Left cardiac atrium (tissue), 4 donors: ENCODE measurements around the gene BCL2. TPM values are rescaled to one million over a fixed set of nuclear protein-coding genes. Genes with fewer than 3 reads are reported as not detected.

ENCODE experiments used
- ATAC-seq, 2 donors: fragments of 200-7000 bp; cut with Tn5 transposase; one replicate each; pipeline ENCODE4 v1.9.1; 2020; ENCODE audit warnings: mild to moderate bottlenecking in 2 of 2, moderate library complexity in 2 of 2
- DNase-seq: peaks from one replicate; pipeline ENCODE4 v3.0.0-alpha.2; 2020
- intact Hi-C, 2 donors: fragments of 100-400 bp; cut with DNase I; formaldehyde crosslinking; loops; one replicate each; pipeline versions ENCODE4 v1.14.1 to v1.15.1; 2022 to 2023
- total RNA-seq, 2 donors: library from RNA; stranded (reverse); fragmentation: NEBNext Ultra II Directional; extraction: Animal tissue kit (Norgen Biotek cat#: 25700); gene quantifications; one replicate each; pipeline ENCODE4 v1.2.1, GENCODE V29; 2021
- donor health status: DM: no; HTN: yes; CAD: no.
- donor health status: DM: no; HTN: yes; CAD: no; lungs with severe emphysema.
- donor health status: DM: yes; HTN: yes; CAD: no.
- donor health status: Dilated cardiomyopathy.

BCL2 gene
- total RNA-seq, 2 donors from 2014 or later, result 10.1 to 11.6 TPM

DNA sequence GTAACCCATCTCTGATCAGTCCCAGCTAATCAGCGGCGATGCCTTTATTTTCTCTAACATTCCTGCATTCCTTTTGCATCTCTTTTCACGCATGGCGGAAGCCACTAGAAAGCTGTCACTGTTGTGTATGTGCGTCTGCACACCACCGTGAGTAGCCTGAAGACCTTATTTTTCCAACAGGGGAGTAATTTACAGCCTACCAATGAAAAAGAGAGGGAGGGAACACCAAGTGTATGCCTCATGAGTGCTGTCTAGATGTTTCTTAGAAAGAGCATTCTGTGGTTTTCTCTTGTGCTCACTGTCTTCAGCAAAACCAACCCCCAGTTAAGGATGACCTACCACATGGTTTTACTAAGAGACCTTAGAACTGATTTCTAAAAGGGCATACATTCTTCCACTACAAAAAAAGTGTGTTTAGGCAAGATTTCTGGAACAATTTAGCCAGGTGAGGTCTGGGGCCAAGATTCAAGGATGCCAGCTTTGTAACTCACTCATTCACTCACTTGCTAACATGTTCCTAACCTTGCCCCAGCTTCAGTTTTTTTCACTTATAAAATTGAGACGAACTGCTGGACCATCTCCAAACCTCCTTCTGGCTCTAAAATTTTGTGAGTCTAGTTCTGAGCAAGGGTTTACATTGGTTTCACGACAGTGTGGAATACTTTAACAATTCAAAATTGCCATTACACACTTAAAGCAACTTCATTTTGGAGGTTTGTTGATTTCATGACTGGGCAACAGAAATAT lies 51.4 kb downstream of the BCL2 start:
- ATAC-seq, result no peak
- intact Hi-C loops, result no loop called here

DNA sequence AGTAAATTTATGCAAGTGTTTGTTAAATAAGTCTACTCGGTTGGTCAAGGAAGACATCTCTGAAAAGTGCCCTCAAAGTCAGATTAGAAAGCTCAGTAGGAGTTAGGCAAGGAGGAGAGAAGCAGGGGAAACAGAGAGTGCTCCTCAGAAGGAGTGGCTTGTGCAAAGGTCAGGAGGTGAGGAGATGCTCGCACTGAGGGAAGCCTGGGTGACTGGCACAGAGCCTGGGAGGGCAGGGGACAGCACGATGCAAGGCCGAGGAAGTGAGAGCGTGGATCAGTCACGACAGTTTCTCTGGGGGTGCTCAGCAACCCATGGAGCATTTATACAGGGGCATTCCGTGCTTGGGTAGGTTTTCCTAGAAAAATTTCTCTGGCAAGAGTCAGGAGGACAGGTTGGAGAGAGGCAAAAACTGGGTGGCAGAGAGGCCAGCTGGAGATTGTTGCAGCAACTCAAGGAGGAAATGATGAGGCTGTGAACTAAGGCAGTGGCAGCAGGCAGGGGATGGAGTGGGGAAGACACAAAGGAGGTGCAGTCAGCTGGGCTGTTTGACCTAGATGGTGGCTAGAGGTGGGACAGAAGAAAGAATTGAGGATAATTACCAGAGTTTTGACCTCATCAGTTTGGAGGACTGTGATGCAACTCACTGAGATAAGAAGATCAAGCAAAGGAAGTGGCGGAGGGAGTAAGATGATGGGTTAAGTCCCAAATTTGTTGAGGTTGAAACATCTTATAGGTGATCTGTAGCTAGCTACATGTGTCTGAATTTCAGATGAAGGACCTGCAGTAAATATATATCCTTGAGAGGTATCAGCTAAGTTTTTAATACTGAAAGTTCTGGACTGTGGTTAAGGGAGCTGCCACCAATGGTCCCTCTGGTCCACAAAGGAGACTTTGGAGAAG lies 52.4 kb downstream of the BCL2 start:
- DNase-seq, result no peak
- no peak for ATAC-seq
- intact Hi-C loops, result no loop called here

More for the DNA sequence above, 51.4 kb downstream of the BCL2 start:
- DNase-seq, result no peak

DNA sequence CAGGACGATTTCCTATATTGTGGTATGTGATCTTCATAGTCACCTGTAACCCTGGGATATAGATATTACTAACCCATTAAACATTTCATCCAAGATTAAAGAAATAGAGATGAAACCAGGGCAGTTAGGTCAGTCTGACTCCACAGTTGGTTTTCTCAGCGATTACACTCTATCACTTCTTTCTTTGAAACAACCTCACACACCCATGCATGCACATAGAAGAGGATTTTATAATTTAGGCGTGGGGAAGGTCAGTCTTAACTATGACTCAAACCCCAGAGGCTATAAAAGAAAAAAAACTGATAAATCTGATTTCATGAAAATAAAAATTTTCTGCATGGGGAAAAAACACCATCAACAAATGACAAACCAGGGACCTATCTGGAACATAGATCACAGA lies 54.2 kb downstream of the BCL2 start:
- DNase-seq (no peak), ATAC-seq (no peak)
- intact Hi-C loops, result no loop called here

GRCh38 chr18:63264871-63265270 lies 54.7 kb downstream of the BCL2 start:
- intact Hi-C loops, result no loop called here
- ATAC-seq (no peak), DNase-seq (no peak)

GRCh38 chr18:63263444-63263843 lies 56.1 kb downstream of the BCL2 start:
- intact Hi-C loops, result no loop called here
- ATAC-seq, result no peak
- DNase-seq, result no peak

DNA sequence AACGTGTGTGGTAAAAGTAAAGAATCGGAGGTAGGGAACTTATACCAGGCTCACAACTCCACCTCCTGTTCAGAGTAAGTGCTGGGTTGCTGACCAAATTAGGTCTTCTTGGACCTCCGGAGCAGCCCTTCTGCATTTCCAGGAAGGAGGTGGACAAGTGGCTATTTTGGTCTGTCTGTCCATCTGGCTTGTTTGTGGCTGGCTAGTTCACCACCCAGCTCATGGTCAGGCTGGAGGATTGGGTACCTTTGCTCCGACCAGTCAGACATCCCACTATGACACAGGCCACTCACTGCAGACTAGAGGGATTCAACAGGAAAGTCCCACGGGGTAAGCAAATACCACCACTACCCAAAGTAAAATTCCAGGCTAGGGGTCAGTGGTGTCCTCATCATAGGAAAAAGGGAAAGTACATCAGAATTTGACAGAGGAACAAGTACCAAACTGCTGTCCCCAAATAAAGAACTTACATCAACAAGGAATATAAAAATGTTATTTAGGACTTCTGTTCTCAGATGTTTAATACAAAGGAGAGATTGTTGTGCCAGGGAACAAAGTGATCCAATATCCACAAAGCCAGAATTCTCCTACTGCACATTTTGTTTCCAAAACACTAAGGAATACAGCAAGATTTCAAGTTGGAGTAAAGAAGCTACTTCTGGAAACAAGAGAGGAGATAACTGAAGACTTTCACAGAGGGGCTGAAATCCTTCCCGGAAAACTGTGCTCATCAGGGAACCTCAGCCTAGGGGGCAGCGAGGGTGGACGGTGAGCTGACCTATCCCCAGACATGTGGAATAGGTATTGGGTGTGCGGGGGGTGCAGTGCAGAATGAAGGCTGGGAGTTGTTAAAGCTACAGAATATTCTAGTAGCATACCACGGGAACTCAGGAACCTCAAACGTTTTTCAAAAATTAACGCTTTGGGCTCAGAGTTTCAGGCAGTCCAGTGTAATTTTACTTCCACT lies 56.9 kb downstream of the BCL2 start:
- ATAC-seq, result peak; percentile 61 to 85

GRCh38 chr18:63261029-63261428 lies 58.5 kb downstream of the BCL2 start:
- intact Hi-C loops, result no loop called here
- ATAC-seq, result no peak

More for the DNA sequence above, 56.9 kb downstream of the BCL2 start:
- DNase-seq, result no peak
- intact Hi-C loops, result no loop called here

GRCh38 chr18:63260380-63260754 lies 59.2 kb downstream of the BCL2 start:
- ATAC-seq (no peak), DNase-seq (no peak)
- intact Hi-C loops, result no loop called here

More at GRCh38 chr18:63261029-63261428, 58.5 kb downstream of the BCL2 start:
- DNase-seq, result no peak

DNA sequence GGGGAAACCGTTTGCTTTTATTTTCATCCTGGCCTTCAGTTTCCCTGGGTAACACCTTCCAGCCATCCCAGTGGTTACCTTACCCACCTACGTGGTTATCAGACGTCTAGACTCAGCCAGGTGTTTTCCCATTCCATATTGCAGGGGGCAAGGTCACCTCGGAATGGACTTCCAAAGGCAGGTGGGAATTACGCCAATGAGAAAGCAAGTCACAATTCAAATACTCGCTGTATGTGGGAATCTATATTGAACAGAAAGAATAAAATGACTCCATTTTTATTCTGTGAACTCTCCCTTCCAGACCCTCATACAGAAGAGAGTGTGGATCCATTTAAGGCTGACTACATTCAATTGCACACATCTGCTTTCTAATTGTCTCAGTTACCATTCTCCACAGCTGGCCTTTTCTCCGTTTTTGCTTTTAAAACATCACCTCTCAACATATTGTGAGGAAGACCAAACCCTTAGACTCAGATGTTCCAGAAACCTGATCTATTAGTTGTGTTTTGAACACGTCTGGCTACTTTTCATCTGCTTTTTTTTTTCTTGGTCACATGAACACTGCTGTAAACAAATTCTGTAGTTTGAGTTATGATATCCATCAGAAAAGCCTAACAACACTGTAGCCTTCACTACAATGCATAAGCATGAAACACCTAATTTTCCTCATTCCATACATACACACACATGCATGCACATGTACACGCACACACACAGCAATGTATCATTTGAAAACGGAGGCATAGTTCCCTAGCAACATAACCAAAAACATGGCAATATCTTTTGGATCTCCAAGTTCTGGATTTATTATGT lies 59.8 kb downstream of the BCL2 start:
- DNase-seq, result no peak
- intact Hi-C loops, result no loop called here

DNA sequence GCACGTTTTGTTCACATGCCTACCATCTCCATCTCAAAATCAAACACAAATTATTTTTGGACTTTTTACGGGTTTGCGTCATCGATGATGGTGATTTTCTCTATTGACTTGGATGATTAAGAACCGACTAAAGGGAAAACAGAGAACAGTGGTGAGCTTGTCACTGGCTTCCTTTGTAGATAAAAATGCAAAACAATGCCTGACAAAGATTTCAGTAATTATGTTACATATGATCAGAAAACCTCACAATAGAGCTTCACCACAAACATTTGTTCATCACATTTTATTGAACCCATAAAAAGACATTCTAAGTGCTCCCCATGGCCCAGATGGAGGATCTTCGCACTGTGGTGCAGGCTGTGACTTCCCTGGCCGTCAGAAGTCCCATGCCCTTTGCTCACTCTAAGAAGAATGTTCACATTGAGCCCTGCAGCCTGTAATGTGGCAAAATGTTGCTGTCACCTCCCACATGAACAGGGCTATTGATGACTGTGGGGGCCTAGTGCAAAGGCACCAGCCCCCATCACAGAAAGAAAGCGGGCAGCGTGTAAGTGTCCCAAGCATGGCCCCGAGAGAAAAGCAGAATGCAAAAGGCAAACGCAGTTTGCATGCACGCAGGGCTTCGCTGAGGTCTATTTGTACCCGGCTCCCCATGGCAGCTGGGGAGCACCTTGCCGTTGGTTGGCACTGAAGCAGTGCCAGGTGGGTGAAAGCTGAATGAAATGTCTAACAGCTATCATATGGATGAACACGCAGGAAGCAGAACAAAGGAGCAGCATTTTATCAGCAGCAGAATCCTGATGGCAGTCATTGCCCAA lies 60.6 kb downstream of the BCL2 start:
- DNase-seq (no peak), ATAC-seq (peak in 1 of 2 donors; percentile 23)
- intact Hi-C loops, result no loop called here

More for the DNA sequence above, 59.8 kb downstream of the BCL2 start:
- no peak for ATAC-seq

DNA sequence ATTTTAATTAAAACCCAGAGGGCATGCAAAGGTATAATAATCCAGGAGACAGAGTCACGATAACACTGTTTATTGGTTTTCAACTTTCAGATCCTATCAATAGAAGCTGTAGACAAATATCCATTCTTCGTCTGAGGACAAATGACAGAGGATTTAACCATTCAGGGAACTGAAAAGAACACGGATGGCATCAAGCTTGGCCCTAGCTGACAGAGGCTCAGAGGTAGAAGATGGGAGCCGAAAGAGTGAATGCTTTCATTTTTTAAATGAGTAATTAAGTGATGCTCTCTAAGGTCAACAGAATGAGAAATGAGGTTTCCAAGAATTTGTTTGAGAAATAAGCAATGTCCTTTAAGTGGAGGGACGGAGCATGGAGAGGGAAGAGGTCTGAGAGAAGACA lies 62.1 kb downstream of the BCL2 start:
- DNase-seq, result no peak
- intact Hi-C loops, result no loop called here

GRCh38 chr18:63255435-63255834 lies 64.1 kb downstream of the BCL2 start:
- DNase-seq, result no peak
- intact Hi-C loops, result no loop called here
- ATAC-seq, result no peak

More for the DNA sequence above, 62.1 kb downstream of the BCL2 start:
- no peak for ATAC-seq

DNA sequence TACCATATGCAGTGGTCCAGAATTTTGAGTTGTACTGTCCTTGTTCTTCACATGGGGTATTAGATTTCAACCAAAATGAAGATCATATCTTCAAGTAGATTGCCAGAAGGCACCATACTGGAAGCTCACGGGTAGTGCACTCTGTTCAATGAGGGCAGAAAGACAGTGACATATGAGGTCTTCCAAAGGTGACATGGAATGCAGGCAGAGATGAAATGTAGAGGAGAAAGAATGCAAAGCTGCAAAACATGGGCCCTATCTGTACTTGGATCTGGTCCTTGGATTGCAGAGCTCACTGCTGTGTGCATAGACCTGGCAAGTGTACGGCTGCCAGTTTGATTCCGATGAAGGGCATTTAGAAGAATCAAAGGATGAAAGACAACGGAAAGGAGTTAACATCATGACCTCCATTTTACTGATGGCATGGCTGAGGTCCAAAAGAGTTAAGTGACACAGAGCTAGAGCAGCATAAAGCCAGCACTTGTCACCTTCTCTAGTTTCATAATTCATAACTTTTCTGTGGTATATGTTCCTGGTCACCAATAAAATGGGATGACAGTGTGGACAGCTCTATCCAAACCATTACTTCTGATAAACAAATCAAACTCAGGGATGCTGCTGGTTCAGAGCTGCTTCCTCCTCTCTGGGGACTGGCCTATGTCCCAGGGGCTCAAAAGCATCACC lies 64.7 kb downstream of the BCL2 start:
- DNase-seq (no peak), ATAC-seq (no peak)
- intact Hi-C loops, result no loop called here

DNA sequence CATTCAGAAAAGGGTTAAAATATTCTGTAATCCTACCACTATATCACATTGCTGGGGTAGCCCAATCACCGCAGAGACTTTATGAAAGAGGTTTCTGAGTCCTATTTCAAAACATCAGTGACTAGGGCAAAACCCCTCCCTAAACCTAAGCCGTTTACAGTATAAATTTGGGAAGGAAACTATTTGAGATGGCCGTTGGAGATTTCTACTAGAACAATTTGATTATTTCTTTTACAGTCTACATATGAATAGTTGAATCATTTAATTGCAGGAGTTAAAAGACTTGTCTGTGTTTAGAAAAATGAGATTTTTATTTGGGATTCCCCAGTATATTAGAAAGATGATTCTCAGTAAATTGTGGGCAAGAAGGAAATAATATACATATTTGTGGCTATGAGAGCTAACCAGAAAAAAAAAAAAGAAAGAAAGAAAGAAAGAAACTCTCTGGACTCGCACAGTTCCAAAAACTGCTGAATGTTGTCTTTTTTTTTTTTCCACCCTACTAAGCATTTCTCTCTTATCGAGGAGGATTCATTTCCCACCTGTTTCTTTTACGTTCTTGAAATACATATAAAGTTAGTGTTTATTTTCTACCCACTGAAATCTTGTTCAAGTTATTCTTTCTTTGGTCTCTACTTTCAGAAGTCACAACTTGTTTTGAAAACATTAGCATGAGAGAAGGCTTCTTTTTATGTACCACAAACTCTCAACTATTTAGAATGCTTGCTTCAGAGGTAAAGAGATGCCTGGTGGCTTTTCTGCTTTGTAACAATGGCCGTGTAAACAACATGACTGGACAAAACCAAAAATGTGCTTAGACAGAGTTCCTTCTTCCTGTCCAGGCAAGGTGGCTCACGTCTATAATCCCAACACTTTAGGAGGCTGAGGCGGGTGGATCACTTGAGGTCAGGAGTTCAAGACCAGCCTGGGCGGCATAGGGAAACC lies 65.9 kb downstream of the BCL2 start:
- DNase-seq (no peak), ATAC-seq (peak; percentile 59 to 67)
- intact Hi-C loops, result no loop called here

DNA sequence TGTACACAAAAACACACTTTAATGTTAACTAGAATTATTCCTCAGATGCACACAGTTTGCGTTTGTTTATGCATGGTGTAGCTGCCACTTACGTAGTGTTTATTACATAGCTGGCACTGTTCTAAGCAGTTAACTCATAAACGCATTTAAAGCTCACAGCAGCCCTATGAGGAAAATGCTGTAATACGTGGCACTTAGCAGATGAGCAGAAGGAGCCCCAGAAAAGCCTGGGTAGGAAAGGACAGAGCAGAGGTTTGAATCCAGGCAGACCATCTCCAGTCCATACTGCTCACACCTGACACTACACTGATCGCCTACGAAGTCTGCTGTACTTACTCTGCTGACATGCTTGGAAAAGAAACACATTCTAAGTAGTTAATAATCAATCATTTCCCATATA lies 66.6 kb downstream of the BCL2 start:
- intact Hi-C loops, result no loop called here
- DNase-seq (no peak), ATAC-seq (no peak)

DNA sequence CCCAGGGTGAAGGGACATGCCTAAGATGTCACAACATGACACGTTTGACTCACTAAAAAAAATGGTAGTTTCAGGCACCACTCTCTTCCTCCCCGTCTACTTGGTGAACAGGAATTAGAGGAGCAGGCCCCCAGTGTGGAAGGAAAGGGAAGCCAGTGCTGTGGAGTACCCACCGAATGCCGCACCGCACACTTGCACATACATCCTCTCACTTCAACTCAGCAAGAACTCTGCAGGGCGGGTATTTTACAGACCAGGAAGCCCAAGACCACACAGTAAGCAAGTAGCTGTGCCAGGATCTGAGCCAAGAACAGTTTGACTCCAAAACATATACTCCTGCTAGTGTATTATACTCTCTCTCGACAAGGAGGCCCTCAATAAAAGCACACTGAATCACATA lies 69.8 kb downstream of the BCL2 start:
- ATAC-seq (peak in 1 of 2 donors; percentile 61), DNase-seq (no peak)
- intact Hi-C loops, result no loop called here
